Mesenchymal stem cell (in vitro differentiated cells and primary cell): Measurements from ENCODE around the gene MMP28.

Source experiments
- DNase-seq: peaks from one replicate; pipeline ENCODE4 v3.0.0-alpha.2; 2013
- H2AFZ ChIP-seq: one replicate; pipeline ENCODE4 v1.6.1; 2013; ENCODE audit warnings: low read depth, mild to moderate bottlenecking, control low read depth, inconsistent platforms, low read length, moderate library complexity
- H2AK5ac ChIP-seq: 2 replicates; pipeline ENCODE4 v1.6.1; 2013; ENCODE audit warnings: low read length, moderate library complexity, mild to moderate bottlenecking, inconsistent platforms; ENCODE audit not compliant: severe bottlenecking
- H2BK120ac ChIP-seq: one replicate; pipeline ENCODE4 v1.6.1; 2013; ENCODE audit warnings: low read depth, mild to moderate bottlenecking, inconsistent platforms, low read length, moderate library complexity
- H2BK12ac ChIP-seq, 2 experiments: one replicate each; pipeline ENCODE4 v1.6.1; 2013; ENCODE audit warnings: inconsistent platforms in 2 of 2, low read length in 2 of 2, mild to moderate bottlenecking in 2 of 2, moderate library complexity in 2 of 2, control low read depth in 1 of 2
- H2BK15ac ChIP-seq: one replicate; pipeline ENCODE4 v1.6.1; 2013; ENCODE audit warnings: mild to moderate bottlenecking, low read depth, inconsistent platforms; ENCODE audit not compliant: poor library complexity, severe bottlenecking
- H2BK5ac ChIP-seq: 2 replicates; pipeline ENCODE4 v1.6.1; 2013; ENCODE audit warnings: low read depth, mild to moderate bottlenecking, low read length, control low read depth, inconsistent platforms; ENCODE audit not compliant: poor library complexity, severe bottlenecking
- H3K14ac ChIP-seq, 2 experiments: one replicate each; pipeline ENCODE4 v1.6.1; 2013; ENCODE audit warnings: inconsistent platforms in 2 of 2, low read length in 2 of 2, control low read depth in 1 of 2, mild to moderate bottlenecking in 1 of 2, moderate library complexity in 1 of 2
- H3K18ac ChIP-seq, 2 experiments: one replicate each; pipeline ENCODE4 v1.6.1; 2013; ENCODE audit warnings: inconsistent platforms in 2 of 2, low read length in 2 of 2, control low read depth in 1 of 2, low read depth in 1 of 2, mild to moderate bottlenecking in 1 of 2
- H3K23ac ChIP-seq, 2 experiments: one replicate each; pipeline ENCODE4 v1.6.1; 2013; ENCODE audit warnings: inconsistent platforms in 2 of 2, low read length in 2 of 2, mild to moderate bottlenecking in 2 of 2, moderate library complexity in 2 of 2, control low read depth in 1 of 2
- H3K27ac ChIP-seq: 2 replicates; pipeline ENCODE4 v1.5.1; 2013; ENCODE audit warnings: mild to moderate bottlenecking, moderate library complexity, low read length, control low read depth, inconsistent platforms; ENCODE audit not compliant: poor library complexity, severe bottlenecking
- H3K27me3 ChIP-seq, 2 experiments: 2 replicates each; pipeline versions ENCODE4 v1.6.1 to v1.7.0; 2013; ENCODE audit warnings: low read length in 2 of 2, mild to moderate bottlenecking in 2 of 2, moderate library complexity in 2 of 2, control low read depth in 1 of 2, inconsistent platforms in 1 of 2; ENCODE audit not compliant: control insufficient read depth in 1 of 2, insufficient read depth in 1 of 2
- H3K36me3 ChIP-seq, 2 experiments: 2 replicates each; pipeline versions ENCODE4 v1.6.1 to v1.7.0; 2013; ENCODE audit warnings: low read length in 2 of 2, control low read depth in 1 of 2, inconsistent platforms in 1 of 2, low read depth in 1 of 2, mild to moderate bottlenecking in 1 of 2; ENCODE audit not compliant: insufficient read depth in 2 of 2, control insufficient read depth in 1 of 2
- H3K4ac ChIP-seq, 2 experiments: one replicate each; pipeline ENCODE4 v1.6.1; 2013; ENCODE audit warnings: inconsistent platforms in 2 of 2, low read length in 2 of 2, mild to moderate bottlenecking in 2 of 2, moderate library complexity in 2 of 2, control low read depth in 1 of 2, low read depth in 1 of 2
- H3K4me1 ChIP-seq: 2 replicates; pipeline ENCODE4 v1.6.1; 2013; ENCODE audit warnings: low read depth, low read length, control low read depth; ENCODE audit not compliant: control insufficient read depth, insufficient read depth
- H3K4me2 ChIP-seq: 2 replicates; pipeline ENCODE4 v1.6.1; 2013; ENCODE audit warnings: low read length, mild to moderate bottlenecking, inconsistent platforms; ENCODE audit not compliant: poor library complexity, severe bottlenecking
- H3K4me3 ChIP-seq, 2 experiments: 2 replicates each; pipeline versions ENCODE4 v1.5.1 to v1.7.0; 2013; ENCODE audit warnings: low read length in 2 of 2, mild to moderate bottlenecking in 2 of 2, control low read depth in 1 of 2, low read depth in 1 of 2; ENCODE audit not compliant: insufficient read depth in 1 of 2
- H3K79me1 ChIP-seq: replicated peaks from 2 replicates; pipeline ENCODE4 v1.6.1; 2013; ENCODE audit warnings: mild to moderate bottlenecking, control low read depth, low read length, inconsistent platforms; ENCODE audit not compliant: poor library complexity, severe bottlenecking
- H3K9ac ChIP-seq: 2 replicates; pipeline ENCODE4 v1.7.0; 2013; ENCODE audit warnings: mild to moderate bottlenecking, low read length, moderate library complexity
- H3K9me3 ChIP-seq: 2 replicates; pipeline ENCODE4 v1.7.0; 2013; ENCODE audit warnings: mild to moderate bottlenecking, low read length; ENCODE audit not compliant: control insufficient read depth
- H4K8ac ChIP-seq: one replicate; pipeline ENCODE4 v1.6.1; 2013; ENCODE audit warnings: inconsistent platforms, mild to moderate bottlenecking, low read length, moderate library complexity
- H4K91ac ChIP-seq: one replicate; pipeline ENCODE4 v1.6.1; 2013; ENCODE audit warnings: mild to moderate bottlenecking, low read length, inconsistent platforms
- WGBS: methylation state at CpG from one replicate; pipeline ENCODE4 v1.1.7; 2013; ENCODE audit warnings: mixed read lengths; 5-methylcytosine and 5-hydroxymethylcytosine counted together

MMP28 gene

DNA sequence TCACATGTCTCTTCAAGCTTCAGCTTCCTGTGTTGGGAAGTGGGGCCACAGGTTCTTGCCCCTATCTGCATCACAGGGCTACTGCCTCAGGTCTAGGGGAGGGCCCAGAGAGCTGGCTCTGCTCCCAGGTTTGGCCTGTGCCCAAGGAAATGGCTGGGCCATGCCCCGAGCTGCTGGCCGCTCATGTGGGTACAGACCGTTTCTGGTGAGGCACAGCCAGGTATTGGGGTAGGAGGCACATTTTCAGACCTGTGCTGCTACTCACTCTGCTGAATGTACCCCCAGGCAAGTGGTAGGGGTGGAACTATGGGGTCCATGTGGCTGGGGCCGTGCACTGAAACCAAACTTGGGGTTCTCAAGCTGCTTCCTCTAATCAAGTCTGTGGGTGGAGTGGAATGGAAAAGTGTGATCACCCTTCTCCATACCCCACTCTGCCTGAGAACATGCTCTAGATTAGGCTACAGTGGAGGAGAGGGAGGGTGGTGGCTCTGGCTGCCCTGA lies 47.0 kb downstream of the MMP28 start:
- no peak overlapping the region for H3K4ac ChIP-seq
- H2BK12ac ChIP-seq: peak overlapping the region in 1 of 2 experiments; percentile 11
- no peak overlapping the region for H3K4me3 ChIP-seq
- H2BK15ac ChIP-seq: no peak overlapping the region
- no peak overlapping the region for H2BK120ac ChIP-seq
- H3K27ac ChIP-seq: no peak overlapping the region
- 83% methylated on average over 4 of the region's 4 CpGs for WGBS
- H3K4me2 ChIP-seq: no peak overlapping the region
- no peak overlapping the region for H4K91ac ChIP-seq
- H2BK5ac ChIP-seq: no peak overlapping the region
- peaks cover 4% of the 10 kb centered on the region for H3K4me1 ChIP-seq
- no peak overlapping the region for H2AK5ac ChIP-seq
- H3K79me1 ChIP-seq: no peaks in the 10 kb centered on the region
- no peak overlapping the region for H3K23ac ChIP-seq
- DNase-seq: no peak
- no peak overlapping the region for H3K14ac ChIP-seq
- no peak overlapping the region for H3K9ac ChIP-seq
- no peak overlapping the region for H2AFZ ChIP-seq
- H3K36me3 ChIP-seq: no peaks in the 10 kb centered on the region
- H3K9me3 ChIP-seq: no peaks in the 10 kb centered on the region
- H3K27me3 ChIP-seq: peaks cover 54 to 88% of the 10 kb centered on the region in 2 experiments
- H4K8ac ChIP-seq: no peak overlapping the region
- H3K18ac ChIP-seq: no peak overlapping the region

DNA sequence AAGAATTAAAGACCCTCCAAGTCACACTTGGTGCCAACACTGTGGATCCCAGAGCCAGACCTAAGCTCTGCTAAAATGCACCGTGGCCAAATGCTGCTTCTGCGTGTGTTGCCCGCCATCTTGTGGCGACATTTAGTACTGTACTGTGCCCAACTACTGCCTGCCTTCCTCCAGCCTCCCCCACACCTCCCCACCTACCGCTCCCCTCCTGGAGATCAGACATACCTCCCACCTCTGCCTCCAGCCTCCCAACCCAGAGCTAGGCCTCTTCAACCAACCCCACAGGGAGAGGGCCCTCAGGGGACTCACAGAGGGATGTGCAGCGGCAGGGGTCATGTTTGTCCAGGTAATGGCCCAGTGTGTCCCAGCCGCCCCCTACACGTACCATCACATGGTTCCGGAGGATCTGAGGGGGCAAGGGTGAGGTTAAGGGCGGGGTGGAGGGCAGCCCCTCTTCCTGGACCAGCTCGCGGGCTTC lies 47.9 kb downstream of the MMP28 start:
- Histone ChIP-seq H3K27ac (no peak overlapping the region), H3K4me2 (no peak overlapping the region), H2AFZ (no peak overlapping the region), H3K4me3 (no peak overlapping the region), H3K79me1 (no peaks in the 10 kb centered on the region), H3K23ac (no peak overlapping the region), H3K9me3 (no peaks in the 10 kb centered on the region), H4K91ac (no peak overlapping the region), H3K9ac (no peak overlapping the region), H3K4me1 (peaks cover 4% of the 10 kb centered on the region), H3K36me3 (no peaks in the 10 kb centered on the region), H2AK5ac (no peak overlapping the region), H2BK5ac (no peak overlapping the region), H3K14ac (no peak overlapping the region), H3K27me3 (peaks cover 62 to 88% of the 10 kb centered on the region in 2 experiments), H3K18ac (no peak overlapping the region), H3K4ac (no peak overlapping the region), H2BK15ac (no peak overlapping the region), H2BK120ac (no peak overlapping the region), H2BK12ac (no peak overlapping the region), H4K8ac (no peak overlapping the region)
- peak; percentile 76 for DNase-seq
- WGBS: 24% methylated on average over 11 of the region's 12 CpGs

DNA sequence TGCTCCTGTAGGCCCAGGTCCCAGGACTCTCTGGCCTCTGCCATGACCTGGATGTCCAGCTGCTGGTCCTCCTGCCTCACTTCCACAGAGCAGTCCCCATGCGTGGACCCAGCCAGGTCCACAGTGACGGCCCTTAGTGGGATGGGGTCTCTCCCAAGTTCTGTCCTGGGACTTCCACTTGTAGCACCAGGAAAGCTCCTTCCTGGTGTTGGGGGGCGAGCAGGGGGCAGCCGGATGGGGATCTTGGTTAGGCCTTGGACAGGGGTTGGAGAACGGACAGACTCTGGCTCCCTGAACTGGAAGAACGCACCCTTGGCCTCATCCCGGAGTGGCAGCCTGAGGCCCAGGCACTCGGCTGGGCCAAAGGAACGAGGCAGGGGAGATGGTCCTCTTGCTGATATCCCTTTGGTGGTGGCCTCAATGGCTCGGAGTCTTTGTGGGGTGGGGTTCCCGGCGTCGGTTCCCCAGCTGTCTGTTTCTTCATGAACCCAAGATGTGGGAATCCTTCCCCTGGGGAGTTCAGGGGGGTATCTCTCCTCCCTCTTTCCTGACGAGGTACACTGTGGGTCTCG lies 49.6 kb downstream of the MMP28 start:
- H3K18ac ChIP-seq: no peak overlapping the region
- H3K4ac ChIP-seq: no peak overlapping the region
- H3K27ac ChIP-seq: no peak overlapping the region
- H3K23ac ChIP-seq: no peak overlapping the region
- H2BK12ac ChIP-seq: no peak overlapping the region
- H3K4me2 ChIP-seq: no peak overlapping the region
- no peaks in the 10 kb centered on the region for H3K36me3 ChIP-seq
- no peak overlapping the region for H2BK120ac ChIP-seq
- no peak overlapping the region for H3K14ac ChIP-seq
- H3K79me1 ChIP-seq: no peaks in the 10 kb centered on the region
- H3K9ac ChIP-seq: no peak overlapping the region
- H3K27me3 ChIP-seq: peaks cover 77 to 95% of the 10 kb centered on the region in 2 experiments
- H3K4me1 ChIP-seq: peaks cover 9% of the 10 kb centered on the region
- H4K91ac ChIP-seq: no peak overlapping the region
- H2BK15ac ChIP-seq: no peak overlapping the region
- H3K9me3 ChIP-seq: no peaks in the 10 kb centered on the region
- no peak for DNase-seq
- no peak overlapping the region for H3K4me3 ChIP-seq
- H2BK5ac ChIP-seq: no peak overlapping the region
- WGBS: 89% methylated on average over 14 of the region's 15 CpGs
- no peak overlapping the region for H2AFZ ChIP-seq
- H2AK5ac ChIP-seq: no peak overlapping the region
- no peak overlapping the region for H4K8ac ChIP-seq

DNA sequence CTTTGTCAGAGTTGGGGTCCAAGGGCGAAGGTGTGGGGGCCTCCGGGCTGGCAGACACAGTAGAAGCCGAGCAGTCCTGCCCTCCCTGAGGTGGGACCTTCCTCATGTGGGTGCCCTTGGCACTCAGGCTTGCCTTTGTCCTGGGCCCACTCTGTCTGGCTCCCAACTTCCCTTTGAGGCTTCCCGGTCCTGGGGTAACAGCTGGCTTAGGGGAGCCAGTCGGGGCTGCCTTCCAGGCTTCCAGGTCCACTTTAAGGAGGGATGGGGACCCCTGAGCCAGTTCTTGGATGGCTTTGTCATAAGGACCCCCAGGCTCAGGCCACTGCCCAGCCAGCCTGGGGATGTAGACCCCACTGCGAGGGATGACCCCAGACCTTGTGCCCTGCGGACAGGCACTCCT lies 50.2 kb downstream of the MMP28 start:
- Histone ChIP-seq H3K27ac (no peak overlapping the region), H2BK15ac (no peak overlapping the region), H3K9ac (no peak overlapping the region), H2BK5ac (no peak overlapping the region), H3K14ac (no peak overlapping the region), H3K27me3 (peaks cover 77 to 95% of the 10 kb centered on the region in 2 experiments), H3K36me3 (no peaks in the 10 kb centered on the region), H3K4me2 (no peak overlapping the region), H2BK12ac (no peak overlapping the region), H4K91ac (no peak overlapping the region), H3K23ac (no peak overlapping the region), H2AK5ac (no peak overlapping the region), H3K4me3 (no peak overlapping the region), H2BK120ac (no peak overlapping the region), H2AFZ (no peak overlapping the region), H3K4me1 (peaks cover 9% of the 10 kb centered on the region), H4K8ac (no peak overlapping the region), H3K79me1 (no peaks in the 10 kb centered on the region), H3K9me3 (no peaks in the 10 kb centered on the region), H3K4ac (no peak overlapping the region), H3K18ac (no peak overlapping the region)
- DNase-seq: no peak
- WGBS: 90% methylated on average over 7 of the region's 7 CpGs
